Gastrocnemius medialis (tissue), 4 donors: ENCODE data around the gene ERF. TPM values are rescaled to one million over a fixed set of nuclear protein-coding genes. Genes with fewer than 3 reads are reported as not detected.
A peak's percentile ranks its signal among the peaks of the same experiment; 100 is the strongest.

Source experiments
- ATAC-seq, 2 donors: fragments of 150-250 bp; one replicate each; pipeline ENCODE4 v1.9.1; 2016
- DNase-seq, 2 donors: peaks; one replicate each; pipeline ENCODE4 v3.0.0-alpha.2; 2019
- H3K27ac ChIP-seq, 4 donors: fragments of 200-600 bp; sonication (generic); 1 replicate in 1 of 4; 2 replicates in 3 of 4; pipeline ENCODE4 v1.5.1; 2016 to 2018; ENCODE audit warnings: mild to moderate bottlenecking in 2 of 4, moderate library complexity in 1 of 4
- H3K27me3 ChIP-seq, 3 donors: fragments of 200-600 bp; sonication (generic) in 2 of 3; 1 replicate in 1 of 3; 2 replicates in 2 of 3; pipeline versions ENCODE4 v1.5.1 to v1.6.0; 2016 to 2019; ENCODE audit warnings: mild to moderate bottlenecking in 1 of 3, moderate library complexity in 1 of 3
- H3K36me3 ChIP-seq, 2 donors: fragments of 200-600 bp; sonication (generic) in 1 of 2; one replicate each; pipeline ENCODE4 v1.5.1; 2017 to 2018
- H3K4me1 ChIP-seq, 2 donors: fragments of 200-600 bp; sonication (generic) in 1 of 2; one replicate each; pipeline ENCODE4 v1.5.1; 2016 to 2017; ENCODE audit warnings: mild to moderate bottlenecking in 2 of 2
- H3K4me3 ChIP-seq, 4 donors: fragments of 200-600 bp; sonication (generic) in 3 of 4; 1 replicate in 1 of 4; 2 replicates in 3 of 4; pipeline ENCODE4 v1.5.1; 2016 to 2019; ENCODE audit warnings: mild to moderate bottlenecking in 2 of 4
- H3K9me3 ChIP-seq, 3 donors: fragments of 200-600 bp; sonication (generic) in 2 of 3; 1 replicate in 1 of 3; 2 replicates in 2 of 3; pipeline ENCODE4 v1.5.1; 2016 to 2019
- CTCF ChIP-seq, 5 experiments: fragments of 450-650 bp in 3 of 5; fragments of 200-600 bp in 2 of 5; sonication (generic) in 2 of 5; IDR thresholded peaks in 4 of 5; conservative IDR thresholded peaks in 1 of 5; 1 replicate in 4 of 5; 2 replicates in 1 of 5; pipeline ENCODE4 v1.5.1; 2016 to 2019; ENCODE audit warnings: antibody characterized with exemption in 5 of 5, mild to moderate bottlenecking in 3 of 5, moderate library complexity in 3 of 5
- POLR2A ChIP-seq, 2 donors: fragments of 450-650 bp; IDR thresholded peaks; one replicate each; pipeline ENCODE4 v1.6.1; 2017; ENCODE audit warnings: antibody characterized with exemption in 2 of 2, mild to moderate bottlenecking in 2 of 2, moderate library complexity in 2 of 2
- in situ Hi-C, 4 donors: fragments of 200-750 bp; cut with MboI; loops; one replicate each; pipeline versions ENCODE4 v1.15.0 to v1.8.0; 2017; ENCODE audit warnings: low sequenced_read_pairs in 4 of 4
- intact Hi-C: fragments of 100-400 bp; cut with DNase I; formaldehyde crosslinking; loops from one replicate; pipeline ENCODE4 v1.15.1; 2023; ENCODE audit warnings: low total_unique reads
- total RNA-seq, 4 donors: library from RNA; depleted of rRNA; stranded (reverse); fragments of >200 nt; gene quantifications; one replicate each; pipeline versions ENCODE4 v1.1.0 to v1.2.3, GENCODE V29; 2016

ERF gene
- total RNA-seq, 4 donors from 2014 or later: 14.0 to 26.7 (median 14.8) TPM

GRCh38 chr19:42281146-42281826 lies 26.4 kb upstream of the ERF start:
- in situ Hi-C loops (no loop called here), intact Hi-C loops (no loop called here)
- TF ChIP-seq POLR2A (IDR thresholded peaks at IDR 0.05): peak; percentile 26 to 59
- peak in 1 of 5 experiments; percentile 17 for TF ChIP-seq CTCF (IDR thresholded peaks at IDR 0.05 in 4 of 5, conservative IDR thresholded peaks at IDR 0.05 in 1 of 5)
- H3K9me3 ChIP-seq: no peaks in the 10 kb centered on the region
- H3K36me3 ChIP-seq: no peaks in the 10 kb centered on the region
- H3K4me3 ChIP-seq: peak overlapping the region; percentile 80 to 95 (median 86)
- peaks cover 71 to 80% of the 10 kb centered on the region in 2 donors for H3K4me1 ChIP-seq
- no peak for ATAC-seq
- peak overlapping the region; percentile 95 to 97 (median 96) for H3K27ac ChIP-seq
- H3K27me3 ChIP-seq: no peaks in the 10 kb centered on the region
- DNase-seq: no peak

- intact Hi-C loops: loop anchor here (1.0 kb wide), 1 partner anchor 36 kb away; no protein-coding TSS in a partner anchor
- in situ Hi-C loops: no loop called here
- no peak for DNase-seq
- H3K4me1 ChIP-seq: peaks cover 71 to 80% of the 10 kb centered on the region in 2 donors
- H3K9me3 ChIP-seq: no peaks in the 10 kb centered on the region
- H3K4me3 ChIP-seq: peak overlapping the region; percentile 80 to 95 (median 86)
- H3K27me3 ChIP-seq: no peaks in the 10 kb centered on the region
- H3K36me3 ChIP-seq: no peaks in the 10 kb centered on the region
- no peak for TF ChIP-seq POLR2A (IDR thresholded peaks at IDR 0.05)
- no peak for TF ChIP-seq CTCF (IDR thresholded peaks at IDR 0.05 in 4 of 5, conservative IDR thresholded peaks at IDR 0.05 in 1 of 5)
- peak in 1 of 2 donors; percentile 15 for ATAC-seq
- H3K27ac ChIP-seq: peak overlapping the region; percentile 95 to 97 (median 96)
These were observed 25.9 kb upstream of the ERF start for GRCh38 chr19:42280815-42281145.

GRCh38 chr19:42279902-42280814 lies 25.2 kb upstream of the ERF start:
- H3K9me3 ChIP-seq: no peaks in the 10 kb centered on the region
- H3K36me3 ChIP-seq: no peaks in the 10 kb centered on the region
- intact Hi-C loops (loop anchor here (1.0 kb wide), 1 partner anchor 36 kb away; no protein-coding TSS in a partner anchor), in situ Hi-C loops (no loop called here)
- TF ChIP-seq POLR2A (IDR thresholded peaks at IDR 0.05) (peak in 1 of 2 donors; percentile 40), CTCF (IDR thresholded peaks at IDR 0.05 in 4 of 5, conservative IDR thresholded peaks at IDR 0.05 in 1 of 5) (peak; percentile 88 to 94 (median 92))
- peak overlapping the region; percentile 95 to 97 (median 96) for H3K27ac ChIP-seq
- peaks cover 68 to 80% of the 10 kb centered on the region in 2 donors for H3K4me1 ChIP-seq
- DNase-seq (peak; percentile 78 to 83), ATAC-seq (peak; percentile 50 to 51)
- no peaks in the 10 kb centered on the region for H3K27me3 ChIP-seq
- peak overlapping the region; percentile 80 to 95 (median 86) for H3K4me3 ChIP-seq

GRCh38 chr19:42279155-42279901 lies 24.4 kb upstream of the ERF start:
- no peak for TF ChIP-seq POLR2A (IDR thresholded peaks at IDR 0.05)
- no peak for TF ChIP-seq CTCF (IDR thresholded peaks at IDR 0.05 in 4 of 5, conservative IDR thresholded peaks at IDR 0.05 in 1 of 5)
- H3K4me1 ChIP-seq: peaks cover 65 to 80% of the 10 kb centered on the region in 2 donors
- intact Hi-C loops (no loop called here), in situ Hi-C loops (no loop called here)
- H3K4me3 ChIP-seq: peak overlapping the region; percentile 80 to 95 (median 86)
- peak overlapping the region; percentile 95 to 97 (median 96) for H3K27ac ChIP-seq
- H3K27me3 ChIP-seq: no peaks in the 10 kb centered on the region
- peaks cover 0 to 8% of the 10 kb centered on the region in 2 donors for H3K36me3 ChIP-seq
- no peak for DNase-seq
- H3K9me3 ChIP-seq: no peaks in the 10 kb centered on the region
- ATAC-seq: no peak
